SK-N-SH treated with all-trans-retinoic acid at 6 μM for 48 hours (cell line): Measurements from ENCODE around the gene EXOC4.

Source experiments
- ATAC-seq: fragments of 200-7000 bp; cut with Tn5 transposase; 3 replicates; pipeline ENCODE4 v1.9.1; 2020; ENCODE audit warnings: mild to moderate bottlenecking, moderate library complexity
- ARNTL ChIP-seq: fragments of 450-650 bp; formaldehyde crosslinking; IDR thresholded peaks from 2 replicates; pipeline ENCODE4 v1.5.0; 2020; ENCODE audit warnings: low read depth, mild to moderate bottlenecking, moderate library complexity, borderline replicate concordance
- BACH2 ChIP-seq: fragments of 250-450 bp; sonication (Bioruptor Pico); IDR thresholded peaks from 2 replicates; pipeline ENCODE4 v1.9.0; 2021; ENCODE audit warnings: mild to moderate bottlenecking, borderline replicate concordance
- CREB5 ChIP-seq: fragments of 250-450 bp; sonication (Bioruptor Pico); IDR thresholded peaks from 2 replicates; pipeline ENCODE4 v1.5.1; 2020; ENCODE audit warnings: low read depth, mild to moderate bottlenecking, moderate library complexity
- CSDC2 ChIP-seq: fragments of 250-450 bp; sonication (Bioruptor Pico); IDR thresholded peaks from 2 replicates; pipeline ENCODE4 v1.5.0; 2020; ENCODE audit warnings: mild to moderate bottlenecking, moderate library complexity
- CSRNP3 ChIP-seq: fragments of 250-450 bp; sonication (Bioruptor Pico); IDR thresholded peaks from 2 replicates; pipeline ENCODE4 v1.5.1; 2021; ENCODE audit warnings: mild to moderate bottlenecking, moderate library complexity
- ESRRG ChIP-seq: fragments of 250-450 bp; sonication (Bioruptor Pico); IDR thresholded peaks from 2 replicates; pipeline ENCODE4 v1.6.1; 2021; ENCODE audit warnings: mild to moderate bottlenecking
- GLIS3 ChIP-seq: fragments of 250-450 bp; sonication (Bioruptor Pico); IDR thresholded peaks from 2 replicates; pipeline ENCODE4 v1.5.0; 2020; ENCODE audit warnings: mild to moderate bottlenecking, moderate library complexity
- ISL1 ChIP-seq: fragments of 250-450 bp; sonication (Bioruptor Pico); IDR thresholded peaks from 2 replicates; pipeline ENCODE4 v2.1.2; 2022; ENCODE audit warnings: mild to moderate bottlenecking, moderate library complexity
- OSR1 ChIP-seq: fragments of 250-450 bp; sonication (Bioruptor Pico); IDR thresholded peaks from 2 replicates; pipeline ENCODE4 v1.8.0; 2022; ENCODE audit warnings: moderate library complexity, mild to moderate bottlenecking, inconsistent platforms
- PATZ1 ChIP-seq: fragments of 250-450 bp; sonication (Bioruptor Pico); IDR thresholded peaks from 2 replicates; pipeline ENCODE4 v1.8.0; 2020; ENCODE audit warnings: mild to moderate bottlenecking, moderate library complexity, borderline replicate concordance
- POU6F1 ChIP-seq: fragments of 250-450 bp; sonication (Bioruptor Pico); IDR thresholded peaks from 2 replicates; pipeline ENCODE4 v1.8.0; 2021; ENCODE audit warnings: low read depth, mild to moderate bottlenecking, moderate library complexity, borderline replicate concordance
- PPARA ChIP-seq: fragments of 250-450 bp; sonication (Bioruptor Pico); IDR thresholded peaks from 2 replicates; pipeline ENCODE4 v1.5.0; 2020; ENCODE audit warnings: mild to moderate bottlenecking, borderline replicate concordance
- RARB ChIP-seq: fragments of 250-450 bp; sonication (Bioruptor Pico); IDR thresholded peaks from 2 replicates; pipeline ENCODE4 v1.8.0; 2021; ENCODE audit warnings: mild to moderate bottlenecking, moderate library complexity
- SNAI2 ChIP-seq: fragments of 250-450 bp; sonication (Bioruptor Pico); IDR thresholded peaks from 2 replicates; pipeline ENCODE4 v1.5.0; 2020; ENCODE audit warnings: mild to moderate bottlenecking, moderate library complexity
- TCF4 ChIP-seq: fragments of 250-450 bp; sonication (Bioruptor Pico); IDR thresholded peaks from 2 replicates; pipeline ENCODE4 v1.8.0; 2021; ENCODE audit warnings: mild to moderate bottlenecking, moderate library complexity, borderline replicate concordance
- TOX ChIP-seq: fragments of 250-450 bp; sonication (Bioruptor Pico); IDR thresholded peaks from 2 replicates; pipeline ENCODE4 v1.8.0; 2021; ENCODE audit warnings: mild to moderate bottlenecking, moderate library complexity, borderline replicate concordance
- ZC3H10 ChIP-seq: fragments of 250-450 bp; sonication (Bioruptor Pico); IDR thresholded peaks from 2 replicates; pipeline ENCODE4 v1.5.1; 2021; ENCODE audit warnings: mild to moderate bottlenecking, moderate library complexity
- ZFP3 ChIP-seq: fragments of 250-450 bp; sonication (Bioruptor Pico); IDR thresholded peaks from 2 replicates; pipeline ENCODE4 v1.5.0; 2020; ENCODE audit warnings: mild to moderate bottlenecking, moderate library complexity
- ZFP30 ChIP-seq: fragments of 450-650 bp; formaldehyde crosslinking; IDR thresholded peaks from 2 replicates; pipeline ENCODE4 v1.5.0; 2022; ENCODE audit warnings: mild to moderate bottlenecking, moderate library complexity
- ZNF565 ChIP-seq: fragments of 450-650 bp; formaldehyde crosslinking; conservative IDR thresholded peaks from 2 replicates; pipeline ENCODE4 v1.5.0; 2020; ENCODE audit warnings: low read depth, mild to moderate bottlenecking, moderate library complexity
- ZNF70 ChIP-seq: fragments of 450-650 bp; formaldehyde crosslinking; IDR thresholded peaks from 2 replicates; pipeline ENCODE4 v1.5.0; 2020; ENCODE audit warnings: mild to moderate bottlenecking, moderate library complexity
- ZNF8 ChIP-seq: fragments of 450-650 bp; formaldehyde crosslinking; IDR thresholded peaks from 2 replicates; pipeline ENCODE4 v1.5.0; 2020; ENCODE audit warnings: mild to moderate bottlenecking, moderate library complexity

The EXOC4 gene

GRCh38 chr7:133482599-133482998 lies 229.7 kb downstream of the EXOC4 start (continued):
- no peak for TF ChIP-seq CREB5 (CRISPR knock-in tag)

- no peak for TF ChIP-seq ZNF565 (CRISPR knock-in tag)
- TF ChIP-seq ESRRG (CRISPR knock-in tag), result no peak
- no peak for TF ChIP-seq RARB (CRISPR knock-in tag)
- TF ChIP-seq BACH2 (CRISPR knock-in tag), result no peak
- TF ChIP-seq ZFP30, result no peak
- no peak for TF ChIP-seq TCF4 (CRISPR knock-in tag)
- no peak for TF ChIP-seq ZFP3 (CRISPR knock-in tag)
- TF ChIP-seq GLIS3, result no peak
- no peak for TF ChIP-seq CSDC2 (CRISPR knock-in tag)
- no peak for ATAC-seq
These were observed 231.2 kb downstream of the EXOC4 start for GRCh38 chr7:133484086-133484485.

- ATAC-seq, result no peak
- TF ChIP-seq ZNF70 (CRISPR knock-in tag) (no peak), CSDC2 (CRISPR knock-in tag) (no peak), ZFP3 (CRISPR knock-in tag) (no peak), SNAI2 (CRISPR knock-in tag) (no peak), CSRNP3 (CRISPR knock-in tag) (no peak), CREB5 (CRISPR knock-in tag) (no peak), BACH2 (CRISPR knock-in tag) (no peak), GLIS3 (no peak), TCF4 (CRISPR knock-in tag) (no peak), ZNF565 (CRISPR knock-in tag) (no peak), PPARA (CRISPR knock-in tag) (no peak)
These were observed 237.0 kb downstream of the EXOC4 start for GRCh38 chr7:133489906-133490305.

GRCh38 chr7:133491201-133491691 lies 238.4 kb downstream of the EXOC4 start:
- TF ChIP-seq ESRRG (CRISPR knock-in tag), result no peak
- no peak for TF ChIP-seq PPARA (CRISPR knock-in tag)
- TF ChIP-seq GLIS3, result no peak
- no peak for TF ChIP-seq ZNF565 (CRISPR knock-in tag)
- TF ChIP-seq ISL1 (CRISPR knock-in tag), result no peak
- no peak for TF ChIP-seq TOX
- no peak for TF ChIP-seq POU6F1
- TF ChIP-seq ARNTL (CRISPR knock-in tag), result no peak
- TF ChIP-seq SNAI2 (CRISPR knock-in tag), result no peak
- TF ChIP-seq CREB5 (CRISPR knock-in tag), result no peak
- TF ChIP-seq PATZ1 (CRISPR knock-in tag), result no peak
- TF ChIP-seq ZFP30, result no peak
- TF ChIP-seq ZNF8 (CRISPR knock-in tag), result no peak
- TF ChIP-seq ZC3H10 (CRISPR knock-in tag), result no peak
- no peak for TF ChIP-seq TCF4 (CRISPR knock-in tag)
- TF ChIP-seq BACH2 (CRISPR knock-in tag), result no peak
- no peak for TF ChIP-seq ZFP3 (CRISPR knock-in tag)
- TF ChIP-seq ZNF70 (CRISPR knock-in tag), result no peak
- no peak for TF ChIP-seq OSR1
- TF ChIP-seq CSRNP3 (CRISPR knock-in tag), result no peak
- ATAC-seq, result no peak
